NT2/D1 (cell line): ENCODE results near the gene NTM.

Experiments
- SUZ12 ChIP-seq: IDR thresholded peaks from 2 replicates; pipeline ENCODE4 v1.6.1; 2011; ENCODE audit not compliant: insufficient read length, insufficient read depth; ENCODE audit errors: extremely low read depth
- YY1 ChIP-seq: IDR thresholded peaks from 2 replicates; pipeline ENCODE4 v1.6.1; 2011; ENCODE audit not compliant: insufficient read length, insufficient read depth
- ZNF274 ChIP-seq: IDR thresholded peaks from 2 replicates; pipeline ENCODE4 v1.6.1; 2011; ENCODE audit warnings: mild to moderate bottlenecking, low read depth, low read length

GRCh38 chr11:131581046-131581445, 210.6 kb downstream of the NTM start:
- TF ChIP-seq ZNF274 (no peak), YY1 (no peak), SUZ12 (no peak)
